Stimulated activated effector memory CD8-positive, alpha-beta T cell treated with anti-CD3 and anti-CD28 coated beads, Interleukin-12 subunit alpha, Interleukin-12 subunit beta, amount 100 ng/mL, for 72 hours (primary cell): ENCODE results near the gene HIPK2.
A peak's percentile ranks its signal among the peaks of the same experiment; 100 is the strongest.

Experiments
- ATAC-seq: fragments of 150-1000 bp; cut with Tn5 transposase; 2 replicates; pipeline ENCODE4 v1.10.0; 2021
- DNase-seq, 2 donors: peaks; one replicate each; pipeline ENCODE4 v3.0.0; 2021 to 2022; ENCODE audit warnings: low spot score in 2 of 2
- H3K27ac Mint-ChIP-seq: one replicate; pipeline ENCODE4 v1.8.0; 2022; ENCODE audit warnings: mild to moderate bottlenecking, mixed read lengths
- H3K36me3 Mint-ChIP-seq: one replicate; pipeline ENCODE4 v1.8.0; 2022; ENCODE audit warnings: mild to moderate bottlenecking, mixed read lengths
- H3K4me1 Mint-ChIP-seq: one replicate; pipeline ENCODE4 v1.8.0; 2022; ENCODE audit warnings: mixed read lengths
- H3K4me3 Mint-ChIP-seq: one replicate; pipeline ENCODE4 v1.8.0; 2022; ENCODE audit warnings: mild to moderate bottlenecking, mixed read lengths
- H3K9me3 Mint-ChIP-seq: one replicate; pipeline ENCODE4 v1.8.0; 2022; ENCODE audit warnings: mixed read lengths

HIPK2 gene

DNA sequence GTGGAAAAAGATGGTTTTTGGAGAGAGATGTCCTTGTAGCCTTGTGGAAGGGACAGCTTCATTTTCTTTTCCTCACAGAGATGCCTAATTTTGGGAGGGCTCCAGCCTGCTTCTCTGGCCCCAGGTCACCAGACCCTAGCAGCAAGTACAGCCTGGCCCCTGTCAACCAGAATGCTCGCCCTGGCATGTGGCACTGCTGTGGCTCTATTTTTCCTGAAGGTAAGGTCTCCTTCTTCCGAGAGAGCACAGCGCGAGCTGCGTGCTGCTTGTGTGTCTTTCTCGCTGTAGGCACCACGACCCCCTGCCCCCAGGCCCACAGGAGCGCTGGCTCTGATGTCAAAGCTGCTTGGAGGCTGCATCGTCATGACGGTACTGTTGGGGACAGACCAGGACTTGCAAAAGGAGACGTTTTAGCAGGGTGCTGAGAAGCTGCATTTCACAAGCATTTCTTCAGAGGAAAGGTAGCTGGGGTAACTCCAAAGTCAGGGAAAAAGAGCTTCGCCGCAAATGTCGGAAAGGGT, 195.6 kb downstream of the HIPK2 start:
- no peaks in the 10 kb centered on the region for H3K9me3 Mint-ChIP-seq
- H3K27ac Mint-ChIP-seq = peak overlapping the region; percentile 54
- DNase-seq = no peak
- no peak overlapping the region for H3K4me3 Mint-ChIP-seq
- peaks cover 69% of the 10 kb centered on the region for H3K36me3 Mint-ChIP-seq
- no peaks in the 10 kb centered on the region for H3K4me1 Mint-ChIP-seq
- no peak for ATAC-seq

DNA sequence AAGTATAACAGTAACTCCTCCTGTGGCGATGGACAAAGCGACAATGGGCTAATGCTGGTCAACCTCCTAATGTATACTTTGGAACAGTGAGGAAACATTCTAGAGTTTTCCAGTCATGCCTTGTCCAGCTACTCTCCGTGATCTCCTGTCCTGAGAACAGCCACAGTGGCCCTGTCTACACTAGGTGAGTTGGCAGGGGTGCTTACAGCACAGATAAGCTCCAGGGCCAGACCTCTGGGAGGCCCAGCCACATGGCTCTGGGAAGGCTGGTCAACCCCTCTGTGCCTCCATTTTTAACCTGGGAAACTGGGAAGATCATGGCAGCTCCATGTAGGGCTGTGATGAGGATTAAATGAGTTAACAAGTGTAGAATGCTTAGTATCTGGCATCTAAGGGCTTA, 197.4 kb downstream of the HIPK2 start:
- Mint-ChIP-seq H3K4me1 (no peaks in the 10 kb centered on the region), H3K4me3 (no peak overlapping the region), H3K27ac (no peak overlapping the region), H3K36me3 (peaks cover 62% of the 10 kb centered on the region), H3K9me3 (no peaks in the 10 kb centered on the region)
- no peak for DNase-seq
- no peak for ATAC-seq

DNA sequence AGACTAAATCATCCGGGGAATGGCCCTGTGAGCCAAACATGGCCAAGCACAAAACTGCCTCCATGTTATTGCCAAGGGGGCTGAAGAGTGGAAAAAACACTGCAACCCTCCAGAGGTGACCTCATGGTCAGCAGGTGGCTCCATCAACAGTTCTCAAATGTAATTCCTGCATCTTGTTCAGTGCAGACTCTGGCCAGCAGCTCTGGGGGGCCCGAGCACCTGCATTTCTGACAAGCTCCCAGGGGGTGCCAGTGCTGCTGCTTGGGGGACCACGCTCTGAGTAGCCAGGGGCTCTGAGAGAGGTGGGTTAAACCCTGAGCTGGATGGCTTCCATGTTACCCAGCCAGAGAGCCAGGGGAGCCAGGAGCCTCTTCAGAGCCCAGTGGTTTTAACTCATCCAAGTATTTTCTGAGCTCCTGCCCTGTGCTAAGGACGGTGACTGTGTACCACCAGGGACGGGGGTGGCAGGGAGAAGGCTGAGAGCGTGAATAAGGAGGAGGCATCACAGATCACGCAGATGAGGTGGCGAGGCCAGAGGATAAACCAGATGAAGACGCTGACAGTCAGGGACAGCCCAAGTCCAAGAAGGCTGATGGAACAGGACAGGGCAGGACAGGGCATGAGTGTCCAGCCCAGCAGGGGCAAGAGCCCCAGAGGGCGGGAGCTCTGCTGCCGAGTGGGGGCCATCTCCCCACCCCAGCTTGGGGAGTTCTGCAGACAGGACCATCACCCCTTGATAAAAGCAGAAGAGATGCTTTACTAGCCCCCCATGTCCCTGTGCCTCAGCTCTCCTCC, 201.4 kb downstream of the HIPK2 start:
- no peak overlapping the region for H3K27ac Mint-ChIP-seq

DNA sequence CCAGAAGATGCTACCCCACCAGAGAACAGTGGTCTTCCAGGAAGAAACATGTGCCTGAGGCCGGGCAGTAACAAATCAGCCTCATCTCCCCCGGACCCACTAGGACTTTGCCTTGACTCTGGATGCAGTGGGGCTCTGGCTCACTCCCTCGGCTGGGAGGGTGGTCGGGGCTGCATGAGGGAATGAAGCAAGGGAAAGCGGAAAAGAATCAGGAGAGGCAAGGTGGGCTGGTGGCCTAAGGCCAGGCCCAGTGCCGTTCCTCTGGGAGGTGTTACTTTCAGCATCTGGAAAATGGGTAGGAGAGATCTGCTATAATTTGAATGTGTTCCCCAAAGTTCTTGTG, 202.5 kb downstream of the HIPK2 start:
- Mint-ChIP-seq H3K9me3 (no peaks in the 10 kb centered on the region), H3K4me1 (no peaks in the 10 kb centered on the region), H3K4me3 (no peak overlapping the region), H3K36me3 (peaks cover 77% of the 10 kb centered on the region), H3K27ac (peak overlapping the region; percentile 36)
- DNase-seq (no peak), ATAC-seq (no peak)

More for the DNA sequence above, 201.4 kb downstream of the HIPK2 start:
- Mint-ChIP-seq H3K4me1 (no peaks in the 10 kb centered on the region), H3K4me3 (no peak overlapping the region), H3K9me3 (no peaks in the 10 kb centered on the region), H3K36me3 (peaks cover 81% of the 10 kb centered on the region)
- peak; percentile 39 for ATAC-seq
- DNase-seq = no peak

DNA sequence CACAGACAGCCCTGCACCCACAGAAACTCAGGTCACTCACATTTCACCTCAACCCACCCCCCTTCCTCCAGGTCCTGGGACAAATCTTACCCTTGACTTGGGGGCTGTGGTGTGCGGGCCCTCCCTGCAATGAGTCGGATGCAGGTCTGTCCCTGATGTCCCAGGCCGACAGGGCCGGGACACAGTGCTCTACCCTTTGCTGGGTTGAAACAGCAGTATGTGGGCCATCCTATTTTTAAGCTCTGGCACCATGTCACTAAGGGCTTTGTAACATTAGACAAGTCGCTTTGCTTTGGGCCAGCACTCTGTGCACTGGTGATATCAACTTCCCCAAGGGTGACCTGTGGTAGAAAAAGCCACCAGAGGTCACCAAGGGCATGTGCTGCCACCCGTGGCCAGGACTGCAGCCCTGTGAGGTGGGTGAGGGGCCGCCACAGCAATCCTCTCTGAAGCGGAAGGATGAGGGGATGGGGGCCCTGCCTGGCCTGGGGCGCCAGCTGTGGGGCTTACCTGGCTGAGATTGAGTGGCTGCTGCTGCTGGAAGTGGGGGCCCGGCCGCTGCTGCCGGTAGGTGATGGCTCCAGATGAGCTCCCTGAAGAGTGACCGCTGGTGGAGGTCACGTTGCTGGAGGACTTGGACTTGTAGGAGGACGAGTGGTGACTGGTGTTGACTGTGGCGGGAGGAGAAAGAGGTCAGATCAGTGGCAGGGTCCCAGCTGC, 203.0 kb downstream of the HIPK2 start:
- H3K36me3 Mint-ChIP-seq = peaks cover 72% of the 10 kb centered on the region
- DNase-seq = no peak
- peak overlapping the region; percentile 36 for H3K27ac Mint-ChIP-seq
- H3K4me3 Mint-ChIP-seq = no peak overlapping the region
- H3K4me1 Mint-ChIP-seq = no peaks in the 10 kb centered on the region
- H3K9me3 Mint-ChIP-seq = no peaks in the 10 kb centered on the region
- no peak for ATAC-seq

DNA sequence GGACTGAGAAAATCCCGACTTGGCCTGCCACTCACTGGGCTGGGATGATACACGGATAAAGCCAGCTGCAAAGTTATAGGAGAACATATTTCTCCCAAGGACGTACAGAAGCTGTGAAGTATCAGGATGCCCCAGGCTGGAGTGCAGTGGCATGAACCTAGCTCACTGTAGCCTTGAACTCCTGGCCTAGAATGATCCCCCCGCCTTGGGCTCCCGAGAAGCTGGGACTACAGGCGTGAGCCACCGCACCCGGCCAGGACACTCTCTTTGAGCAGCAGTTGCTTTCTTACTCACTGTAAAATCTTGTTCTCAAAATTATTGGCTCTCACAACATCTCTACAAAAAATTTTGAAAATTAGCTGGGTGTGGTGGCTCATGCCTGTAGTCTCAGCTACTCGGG, 203.9 kb downstream of the HIPK2 start:
- Mint-ChIP-seq H3K4me1 (no peaks in the 10 kb centered on the region), H3K27ac (no peak overlapping the region), H3K36me3 (peaks cover 63% of the 10 kb centered on the region), H3K9me3 (no peaks in the 10 kb centered on the region), H3K4me3 (no peak overlapping the region)
- ATAC-seq = no peak
- no peak for DNase-seq

DNA sequence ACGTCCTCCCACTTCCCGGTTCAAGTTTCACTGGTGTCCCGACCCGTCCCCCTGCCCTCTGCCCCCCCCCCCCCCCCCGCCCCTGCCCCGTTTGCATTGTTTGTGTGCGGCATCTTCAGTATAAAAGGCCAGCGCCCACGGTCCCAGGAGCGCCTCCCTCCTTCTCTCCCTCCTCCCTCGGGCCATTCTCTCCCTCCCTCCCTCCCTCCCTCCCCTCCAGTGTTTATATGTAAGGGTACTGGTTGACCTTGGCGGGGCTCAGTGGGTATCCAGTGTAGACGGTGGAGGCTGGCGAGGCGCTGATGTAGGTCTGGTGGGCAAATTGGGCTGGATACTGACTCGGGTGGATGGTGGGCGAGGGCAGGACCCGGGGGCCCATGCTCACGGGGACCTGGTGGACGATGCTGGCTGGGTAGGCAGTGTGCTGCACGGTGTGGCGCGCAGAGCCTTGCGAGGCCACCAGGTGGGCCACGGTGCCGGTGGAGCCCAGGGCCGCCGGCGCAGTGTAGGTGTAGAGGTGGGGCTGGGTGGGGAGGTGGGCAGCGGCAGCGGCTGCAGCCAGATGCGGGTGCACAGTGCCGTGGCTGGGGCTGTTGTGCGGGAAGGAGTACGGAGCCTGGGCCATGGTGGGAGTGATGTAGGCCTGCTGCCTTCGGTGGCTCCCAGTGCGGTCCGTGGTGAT, 205.0 kb downstream of the HIPK2 start:
- no peak overlapping the region for H3K4me3 Mint-ChIP-seq

DNA sequence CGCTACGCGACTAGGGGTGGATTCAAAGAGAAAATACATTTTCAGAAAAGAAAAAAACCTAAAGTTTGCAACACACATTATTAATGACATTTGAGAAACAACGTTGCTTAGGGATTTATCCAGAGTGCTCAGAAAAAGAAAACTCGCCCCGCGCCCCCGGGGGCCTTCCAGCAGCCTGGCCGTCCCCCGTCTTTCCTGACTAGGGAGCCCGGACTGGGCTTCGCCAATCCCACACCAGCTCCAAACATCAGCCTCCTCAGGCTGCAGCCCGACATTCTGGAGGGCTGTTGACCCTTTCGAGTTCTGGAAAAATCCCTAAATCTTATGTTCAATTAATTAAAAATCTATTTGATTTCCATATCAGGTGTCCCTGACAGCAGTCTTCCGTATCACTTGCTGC, 205.7 kb downstream of the HIPK2 start:
- H3K4me3 Mint-ChIP-seq = no peak overlapping the region
- H3K4me1 Mint-ChIP-seq = no peaks in the 10 kb centered on the region
- H3K27ac Mint-ChIP-seq = no peak overlapping the region
- H3K36me3 Mint-ChIP-seq = peaks cover 75% of the 10 kb centered on the region
- DNase-seq (no peak), ATAC-seq (no peak)
- H3K9me3 Mint-ChIP-seq = no peaks in the 10 kb centered on the region

More for the DNA sequence above, 205.0 kb downstream of the HIPK2 start:
- Mint-ChIP-seq H3K9me3 (no peaks in the 10 kb centered on the region), H3K27ac (no peak overlapping the region), H3K4me1 (no peaks in the 10 kb centered on the region), H3K36me3 (peaks cover 67% of the 10 kb centered on the region)
- DNase-seq (no peak), ATAC-seq (no peak)

DNA sequence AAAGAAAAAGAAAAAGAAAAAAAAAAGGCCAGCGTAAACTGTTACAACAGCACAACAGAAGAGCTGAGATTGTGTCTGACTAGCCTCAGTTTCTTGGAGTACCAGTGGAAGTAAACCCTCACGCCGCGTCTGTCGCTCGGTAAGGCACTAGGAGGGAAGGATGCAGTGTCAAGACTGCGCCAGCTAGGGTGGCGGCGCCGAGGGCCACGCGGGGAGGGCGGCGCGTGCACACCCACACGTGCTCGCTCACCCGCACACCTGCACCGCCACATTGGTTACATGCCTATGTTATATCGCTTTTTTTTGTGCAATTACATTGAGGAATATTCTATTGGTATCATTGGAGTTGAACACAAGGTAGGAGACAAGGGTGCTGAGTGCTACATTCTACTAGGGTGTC, 206.1 kb downstream of the HIPK2 start:
- H3K4me1 Mint-ChIP-seq = no peaks in the 10 kb centered on the region
- H3K27ac Mint-ChIP-seq = no peak overlapping the region
- no peaks in the 10 kb centered on the region for H3K9me3 Mint-ChIP-seq
- DNase-seq (no peak), ATAC-seq (no peak)
- no peak overlapping the region for H3K4me3 Mint-ChIP-seq
- peaks cover 76% of the 10 kb centered on the region for H3K36me3 Mint-ChIP-seq

DNA sequence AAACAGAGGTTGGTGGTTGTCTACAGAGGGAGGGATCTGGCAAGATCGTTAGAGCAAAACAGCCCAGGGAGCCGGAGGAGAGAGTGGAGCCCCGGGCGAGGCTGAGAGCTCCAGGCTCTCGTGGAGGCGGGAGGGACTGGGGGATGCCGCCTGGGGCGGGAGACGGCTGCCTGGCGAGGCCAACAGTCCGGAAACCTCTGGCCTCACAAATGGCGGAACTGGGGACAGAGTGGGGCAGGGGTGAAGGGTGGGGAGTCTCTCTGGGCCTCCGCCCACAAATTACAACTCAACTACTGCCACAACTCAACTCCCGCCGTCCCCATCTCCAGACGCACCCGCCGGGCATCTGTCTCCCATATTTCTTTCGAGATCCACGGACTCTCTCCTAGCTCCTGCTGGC, 206.6 kb downstream of the HIPK2 start:
- H3K9me3 Mint-ChIP-seq = no peaks in the 10 kb centered on the region
- no peak overlapping the region for H3K27ac Mint-ChIP-seq
- ATAC-seq (no peak), DNase-seq (no peak)
- H3K36me3 Mint-ChIP-seq = peaks cover 75% of the 10 kb centered on the region
- no peak overlapping the region for H3K4me3 Mint-ChIP-seq
- H3K4me1 Mint-ChIP-seq = no peaks in the 10 kb centered on the region

DNA sequence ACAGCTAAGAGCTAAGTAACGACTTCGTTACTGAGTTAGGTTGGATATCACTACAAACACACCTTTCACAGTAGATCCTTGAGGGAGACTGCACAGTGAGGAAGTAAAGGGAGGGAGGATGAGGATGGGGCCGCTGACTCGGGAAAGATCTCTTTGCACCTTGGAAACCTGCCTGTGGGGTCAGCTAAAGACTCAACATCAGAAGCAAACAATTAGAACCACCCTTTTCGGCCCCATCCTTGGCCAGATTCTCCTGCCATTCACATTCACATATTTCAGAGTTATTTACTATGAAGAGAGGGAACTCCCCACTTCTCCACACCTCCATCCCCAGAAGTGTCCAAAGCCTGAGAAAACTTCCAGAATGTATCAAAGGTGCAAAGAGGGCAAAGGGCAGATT, 207.2 kb downstream of the HIPK2 start:
- no peaks in the 10 kb centered on the region for H3K9me3 Mint-ChIP-seq
- no peaks in the 10 kb centered on the region for H3K4me1 Mint-ChIP-seq
- peaks cover 75% of the 10 kb centered on the region for H3K36me3 Mint-ChIP-seq
- DNase-seq (no peak), ATAC-seq (no peak)
- no peak overlapping the region for H3K27ac Mint-ChIP-seq
- H3K4me3 Mint-ChIP-seq = no peak overlapping the region

DNA sequence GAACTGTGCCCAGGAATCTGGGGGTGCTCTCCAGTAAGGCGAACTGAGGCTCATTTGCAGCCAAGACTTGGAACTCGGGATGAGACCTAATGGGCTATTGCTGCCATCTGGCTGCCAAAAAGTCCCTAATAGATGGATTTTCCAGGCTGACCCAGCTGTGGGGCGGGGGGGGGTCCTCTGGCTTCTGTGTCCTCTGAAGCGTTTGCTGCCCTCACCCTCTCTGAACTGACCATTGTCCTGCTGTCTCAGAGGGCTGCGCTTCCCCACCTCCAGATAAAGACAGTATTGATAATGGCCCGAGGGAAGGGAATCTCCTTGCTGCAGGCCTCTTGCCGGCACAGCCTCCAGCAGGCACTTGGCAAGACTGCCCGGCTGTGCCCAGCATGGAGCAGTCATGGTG, 207.7 kb downstream of the HIPK2 start:
- ATAC-seq (no peak), DNase-seq (no peak)
- H3K9me3 Mint-ChIP-seq = no peaks in the 10 kb centered on the region
- H3K4me3 Mint-ChIP-seq = no peak overlapping the region
- peaks cover 72% of the 10 kb centered on the region for H3K36me3 Mint-ChIP-seq
- no peaks in the 10 kb centered on the region for H3K4me1 Mint-ChIP-seq
- H3K27ac Mint-ChIP-seq = no peak overlapping the region

DNA sequence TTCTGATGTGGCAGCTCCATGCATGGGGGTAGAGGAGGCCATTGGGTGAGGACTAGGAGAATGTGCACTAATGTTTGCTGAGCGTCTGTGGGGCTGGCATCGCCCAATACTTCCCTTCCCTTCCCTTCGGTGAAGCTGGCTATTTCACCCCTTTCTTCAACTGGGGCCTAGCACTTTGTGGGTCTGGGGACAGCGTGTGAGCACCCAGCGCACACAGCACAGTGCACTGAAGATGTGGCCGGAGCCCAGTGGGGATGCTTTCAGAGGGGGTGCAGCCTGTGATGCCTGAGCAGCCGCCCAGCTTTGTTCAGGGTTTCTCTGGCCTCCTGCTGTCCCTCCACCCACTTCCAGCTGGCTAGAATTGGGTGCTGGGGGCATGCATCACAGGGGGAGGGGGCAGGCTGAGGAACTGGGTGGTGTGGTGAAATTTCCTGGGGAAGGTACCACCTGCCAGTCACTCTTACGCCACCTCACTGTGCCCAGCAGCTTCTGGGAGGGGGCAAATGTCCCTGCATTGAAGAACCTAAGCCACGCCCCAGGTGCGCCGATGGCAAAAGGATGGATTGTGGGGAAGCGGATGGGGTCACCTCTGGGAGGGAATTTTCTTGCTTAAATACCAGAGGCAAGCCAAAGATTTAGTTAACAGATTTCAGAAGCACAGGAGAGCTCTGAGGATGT, 208.8 kb downstream of the HIPK2 start:
- H3K4me1 Mint-ChIP-seq = no peaks in the 10 kb centered on the region
- no peak for DNase-seq
- H3K27ac Mint-ChIP-seq = no peak overlapping the region
- H3K9me3 Mint-ChIP-seq = no peaks in the 10 kb centered on the region
- H3K4me3 Mint-ChIP-seq = no peak overlapping the region
- ATAC-seq = no peak
- peaks cover 72% of the 10 kb centered on the region for H3K36me3 Mint-ChIP-seq

DNA sequence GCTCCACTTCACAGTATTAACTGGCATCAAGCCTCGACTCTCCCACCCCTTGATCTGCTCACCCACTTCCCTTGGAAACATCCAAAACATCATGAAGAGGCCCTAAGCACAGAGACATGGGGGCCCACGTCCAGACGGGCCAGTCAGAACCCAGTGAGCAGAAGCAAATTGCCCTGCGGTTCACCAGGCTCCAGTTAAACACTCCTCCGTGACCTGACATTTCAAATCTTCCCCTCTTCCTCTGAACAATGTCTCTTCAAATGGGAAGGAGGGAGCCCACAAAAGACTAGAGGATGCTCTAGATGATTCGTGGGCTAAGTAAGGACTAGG, 209.5 kb downstream of the HIPK2 start:
- H3K27ac Mint-ChIP-seq = peak overlapping the region; percentile 18
- H3K4me1 Mint-ChIP-seq = no peaks in the 10 kb centered on the region
- DNase-seq (no peak), ATAC-seq (no peak)
- H3K36me3 Mint-ChIP-seq = peaks cover 66% of the 10 kb centered on the region
- no peaks in the 10 kb centered on the region for H3K9me3 Mint-ChIP-seq
- H3K4me3 Mint-ChIP-seq = no peak overlapping the region

DNA sequence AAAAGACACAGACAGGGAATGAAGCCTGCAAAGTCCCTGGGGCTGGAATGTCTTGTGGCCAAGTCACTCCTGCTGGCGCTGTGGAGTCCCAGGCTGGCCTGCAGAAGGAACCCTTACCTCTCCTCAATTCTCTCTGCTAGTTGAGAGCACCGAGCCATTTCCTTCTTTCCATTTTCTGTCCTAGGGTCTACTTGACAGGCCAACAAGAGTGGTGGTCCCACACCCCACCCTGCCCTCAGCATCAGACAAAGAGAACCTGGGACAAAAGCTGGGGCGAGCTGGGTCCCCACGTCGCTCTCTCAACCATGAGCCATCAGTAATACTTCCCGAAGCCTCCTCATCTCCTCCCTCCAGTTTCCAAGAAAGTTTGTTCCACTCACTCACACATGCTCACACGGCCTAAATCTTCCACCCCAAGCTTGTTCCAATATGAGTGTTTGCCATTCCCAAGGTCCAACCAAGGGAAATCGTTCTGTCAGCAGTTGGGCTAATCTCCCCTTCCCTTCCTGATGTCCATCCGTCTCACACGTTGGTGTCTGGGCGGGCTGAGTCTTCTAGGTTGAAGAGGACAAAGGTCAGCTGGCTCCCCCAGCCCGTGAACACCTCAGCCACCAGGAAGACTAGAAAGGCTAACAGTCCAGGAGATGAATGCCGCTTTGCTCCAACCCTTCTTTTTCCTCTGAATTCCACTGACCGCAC, 210.0 kb downstream of the HIPK2 start:
- no peak overlapping the region for H3K4me3 Mint-ChIP-seq

More for the DNA sequence above, 210.0 kb downstream of the HIPK2 start:
- Mint-ChIP-seq H3K27ac (peak overlapping the region; percentile 18), H3K9me3 (no peaks in the 10 kb centered on the region), H3K36me3 (peaks cover 61% of the 10 kb centered on the region), H3K4me1 (no peaks in the 10 kb centered on the region)
- DNase-seq (no peak), ATAC-seq (no peak)
